Activated B cell treated with CpG ODN at 0.5 μM for 24 hours (primary cell): ENCODE results near the gene UNCX. TPM values are rescaled to one million over a fixed set of nuclear protein-coding genes. Genes with fewer than 3 reads are reported as not detected.
"Not testable (repeated sequence)": the region's sequence is repeated elsewhere in the genome, so short reads cannot be mapped to it uniquely, and the experiment has no call there.

Source experiments
- ATAC-seq: fragments of 200-7000 bp; cut with Tn5 transposase; one replicate; pipeline ENCODE4 v1.10.0; 2021; ENCODE audit warnings: low read depth, mild to moderate bottlenecking, moderate library complexity
- CTCF ChIA-PET: fragments of 350-600 bp; sonication (Branson Sonifier 250); formaldehyde crosslinking; loops from one replicate; lab custom pipeline; 2021; ENCODE audit warnings: antibody characterized with exemption; lab: Charles Lee
- POLR2A ChIA-PET: fragments of 350-600 bp; sonication (Branson Sonifier 250); formaldehyde crosslinking; loops from one replicate; lab custom pipeline; 2021; ENCODE audit warnings: antibody characterized with exemption; lab: Charles Lee
- DNase-seq: peaks from one replicate; pipeline ENCODE4 v3.0.0; 2022
- H3K27ac Mint-ChIP-seq: one replicate; pipeline ENCODE4 v1.8.0; 2020; ENCODE audit warnings: mixed read lengths
- H3K27me3 Mint-ChIP-seq: one replicate; pipeline ENCODE4 v1.8.0; 2021; ENCODE audit warnings: mixed read lengths
- H3K36me3 Mint-ChIP-seq: one replicate; pipeline ENCODE4 v1.8.0; 2021; ENCODE audit warnings: low read depth, mixed read lengths
- H3K4me1 Mint-ChIP-seq: one replicate; pipeline ENCODE4 v1.8.0; 2021; ENCODE audit warnings: mixed read lengths
- H3K4me3 Mint-ChIP-seq: one replicate; pipeline ENCODE4 v1.8.0; 2020; ENCODE audit warnings: mild to moderate bottlenecking, mixed read lengths
- H3K9me3 Mint-ChIP-seq: one replicate; pipeline ENCODE4 v1.8.0; 2020; ENCODE audit warnings: mixed read lengths
- CTCF ChIP-seq: fragments of 200-600 bp; IDR thresholded peaks from one replicate; pipeline ENCODE4 v1.8.0; 2022; ENCODE audit warnings: antibody characterized with exemption, mild to moderate bottlenecking
- intact Hi-C: fragments of 100-400 bp; cut with micrococcal nuclease; formaldehyde crosslinking; loops from one replicate; pipeline ENCODE4 v1.15.1; 2024
- total RNA-seq: library from RNA; stranded (reverse); gene quantifications from 2 replicates; pipeline ENCODE4 v1.2.3, GENCODE V29; 2022

Gene UNCX
- total RNA-seq, 1 donor from 2014 or later: not detected

- Mint-ChIP-seq H3K27me3 (peaks cover 18% of the 10 kb centered on the region), H3K27ac (no peak overlapping the region), H3K4me1 (no peaks in the 10 kb centered on the region), H3K4me3 (no peak overlapping the region), H3K9me3 (no peaks in the 10 kb centered on the region), H3K36me3 (no peaks in the 10 kb centered on the region)
- no peak for ATAC-seq
- ChIA-PET POLR2A (no interaction called here), CTCF (no interaction called here)
- intact Hi-C loops: no loop called here
- no peak for DNase-seq
- no peak for TF ChIP-seq CTCF
These were observed 36.2 kb downstream of the UNCX start for GRCh38 chr7:1268866-1269265.

GRCh38 chr7:1269336-1269890, 36.7 kb downstream of the UNCX start:
- Mint-ChIP-seq H3K36me3 (no peaks in the 10 kb centered on the region), H3K9me3 (no peaks in the 10 kb centered on the region), H3K27me3 (peaks cover 18% of the 10 kb centered on the region), H3K4me1 (no peaks in the 10 kb centered on the region), H3K27ac (no peak overlapping the region), H3K4me3 (no peak overlapping the region)
- no peak for TF ChIP-seq CTCF
- no peak for DNase-seq
- CTCF ChIA-PET: no interaction called here
- no peak for ATAC-seq
- POLR2A ChIA-PET: no interaction called here
- intact Hi-C loops: no loop called here

- ATAC-seq: no peak
- DNase-seq: no peak
- no peaks in the 10 kb centered on the region for H3K9me3 Mint-ChIP-seq
- H3K4me1 Mint-ChIP-seq: no peaks in the 10 kb centered on the region
- H3K27ac Mint-ChIP-seq: no peak overlapping the region
- H3K36me3 Mint-ChIP-seq: no peaks in the 10 kb centered on the region
- TF ChIP-seq CTCF: no peak
- H3K4me3 Mint-ChIP-seq: no peak overlapping the region
- ChIA-PET POLR2A (no interaction called here), CTCF (no interaction called here)
- peaks cover 14% of the 10 kb centered on the region for H3K27me3 Mint-ChIP-seq
- intact Hi-C loops: no loop called here
These were observed 37.5 kb downstream of the UNCX start for GRCh38 chr7:1270181-1270580.

GRCh38 chr7:1271046-1271445, 38.4 kb downstream of the UNCX start:
- ATAC-seq (no peak), DNase-seq (no peak)
- POLR2A ChIA-PET: no interaction called here
- CTCF ChIA-PET: no interaction called here
- TF ChIP-seq CTCF: no peak
- Mint-ChIP-seq H3K4me1 (no peaks in the 10 kb centered on the region), H3K4me3 (no peak overlapping the region), H3K27ac (no peak overlapping the region), H3K9me3 (no peaks in the 10 kb centered on the region), H3K36me3 (no peaks in the 10 kb centered on the region), H3K27me3 (peaks cover 10% of the 10 kb centered on the region)
- intact Hi-C loops: no loop called here

- no peak for ATAC-seq
- Mint-ChIP-seq H3K27me3 (peaks cover 10% of the 10 kb centered on the region), H3K4me1 (no peaks in the 10 kb centered on the region), H3K36me3 (no peaks in the 10 kb centered on the region), H3K4me3 (no peak overlapping the region), H3K9me3 (no peaks in the 10 kb centered on the region), H3K27ac (no peak overlapping the region)
- ChIA-PET CTCF (no interaction called here), POLR2A (no interaction called here)
- intact Hi-C loops: no loop called here
- DNase-seq: no peak
- TF ChIP-seq CTCF: no peak
These were observed 39.0 kb downstream of the UNCX start for GRCh38 chr7:1271656-1272055.

GRCh38 chr7:1272136-1272535, 39.5 kb downstream of the UNCX start:
- H3K4me1 Mint-ChIP-seq, CTCF ChIA-PET, H3K36me3 Mint-ChIP-seq, H3K9me3 Mint-ChIP-seq, ATAC-seq, intact Hi-C loops, H3K27ac Mint-ChIP-seq, H3K4me3 Mint-ChIP-seq, H3K27me3 Mint-ChIP-seq, DNase-seq, POLR2A ChIA-PET: not testable (repeated sequence)
